IMR-90 (cell line): ENCODE data around the gene ASXL2. TPM values are rescaled to one million over a fixed set of nuclear protein-coding genes. Genes with fewer than 3 reads are reported as not detected.

ENCODE experiments used
- ATAC-seq: fragments of 200-7000 bp; cut with Tn5 transposase; 2 replicates; pipeline ENCODE4 v1.9.1; 2020; ENCODE audit warnings: low read depth, mild to moderate bottlenecking, moderate library complexity
- BruUV-seq: library from RNA; stranded (reverse); fragments of 400-500 nt; replicated peaks from 2 replicates; lab custom pipeline; 2021; lab: Mats Ljungman, UMichigan
- CTCF ChIA-PET: fragments of 300-600 bp; formaldehyde crosslinking; extraction: SDS; loops from one replicate; lab custom pipeline; 2021; ENCODE audit warnings: antibody characterized with exemption; lab: Yijun Ruan, JAX
- POLR2A ChIA-PET: fragments of 300-600 bp; sonication (Branson Sonifier 250); formaldehyde crosslinking; loops from one replicate; lab custom pipeline; 2022; ENCODE audit warnings: antibody characterized with exemption; ENCODE audit not compliant: unreplicated experiment; lab: Charles Lee
- DNase-seq: peaks from one replicate; pipeline ENCODE4 v3.0.0; 2013
- H2AFZ ChIP-seq: replicated peaks from 2 replicates; pipeline ENCODE3; 2013; ENCODE audit warnings: low read length, mild to moderate bottlenecking; ENCODE audit not compliant: poor library complexity
- H2AK5ac ChIP-seq: 2 replicates; pipeline ENCODE4 v1.6.1; 2013; ENCODE audit warnings: low read depth, low read length, inconsistent platforms
- H2AK9ac ChIP-seq: replicated peaks from 2 replicates; pipeline ENCODE3; 2013; ENCODE audit warnings: mild to moderate bottlenecking, low read depth, low read length, moderate library complexity; ENCODE audit not compliant: poor library complexity
- H2BK120ac ChIP-seq: 2 replicates; pipeline ENCODE4 v1.6.1; 2013; ENCODE audit warnings: low read depth, low read length, inconsistent platforms
- H2BK15ac ChIP-seq: 3 replicates; pipeline ENCODE4 v1.6.1; 2013; ENCODE audit warnings: low read depth, low read length, inconsistent platforms
- H2BK20ac ChIP-seq: 2 replicates; pipeline ENCODE4 v1.6.1; 2013; ENCODE audit warnings: low read depth, mild to moderate bottlenecking, inconsistent platforms, low read length, moderate library complexity
- H2BK5ac ChIP-seq: 2 replicates; pipeline ENCODE4 v1.6.1; 2013; ENCODE audit warnings: mild to moderate bottlenecking, low read depth, low read length, inconsistent platforms; ENCODE audit not compliant: poor library complexity, severe bottlenecking
- H3K14ac ChIP-seq: replicated peaks from 2 replicates; pipeline ENCODE4 v1.6.1; 2013; ENCODE audit warnings: low read depth, low read length, inconsistent platforms
- H3K18ac ChIP-seq: 2 replicates; pipeline ENCODE4 v1.6.1; 2013; ENCODE audit warnings: low read depth, low read length, control low read depth
- H3K23ac ChIP-seq: 2 replicates; pipeline ENCODE4 v1.6.1; 2013; ENCODE audit warnings: low read depth, low read length, inconsistent platforms
- H3K27ac ChIP-seq: 2 replicates; pipeline ENCODE4 v1.5.1; 2013; ENCODE audit warnings: mild to moderate bottlenecking, control low read depth, low read length; ENCODE audit not compliant: insufficient read depth
- H3K27me3 ChIP-seq: 2 replicates; pipeline ENCODE4 v1.6.1; 2013; ENCODE audit warnings: low read length; ENCODE audit not compliant: control insufficient read depth, insufficient read depth
- H3K36me3 ChIP-seq: 2 replicates; pipeline ENCODE4 v1.6.1; 2013; ENCODE audit warnings: low read length, mixed read lengths; ENCODE audit not compliant: control insufficient read depth, insufficient read depth
- H3K4ac ChIP-seq: 2 replicates; pipeline ENCODE4 v1.6.1; 2013; ENCODE audit warnings: low read depth, low read length, inconsistent platforms
- H3K4me1 ChIP-seq: 2 replicates; pipeline ENCODE4 v1.6.1; 2013; ENCODE audit warnings: low read length, mixed read lengths; ENCODE audit not compliant: control insufficient read depth, insufficient read depth
- H3K4me2 ChIP-seq: 2 replicates; pipeline ENCODE4 v1.6.1; 2013; ENCODE audit warnings: low read depth, mild to moderate bottlenecking, control low read depth, low read length, moderate library complexity
- H3K4me3 ChIP-seq: 2 replicates; pipeline ENCODE4 v1.5.1; 2013; ENCODE audit warnings: low read depth, mild to moderate bottlenecking, control low read depth, low read length, moderate library complexity; ENCODE audit not compliant: insufficient read depth
- H3K56ac ChIP-seq: 2 replicates; pipeline ENCODE4 v1.6.1; 2013; ENCODE audit warnings: low read length, inconsistent platforms; ENCODE audit not compliant: insufficient read depth; ENCODE audit errors: extremely low read depth
- H3K79me1 ChIP-seq, 2 experiments: 2 replicates each; pipeline ENCODE4 v1.6.1; 2013; ENCODE audit warnings: low read length in 2 of 2, inconsistent platforms in 1 of 2, low read depth in 1 of 2
- H3K9ac ChIP-seq: 2 replicates; pipeline ENCODE4 v1.6.1; 2013; ENCODE audit warnings: low read depth, low read length, control low read depth
- H3K9me1 ChIP-seq: 2 replicates; pipeline ENCODE4 v1.6.1; 2013; ENCODE audit warnings: low read length, inconsistent platforms; ENCODE audit not compliant: insufficient read depth
- H3K9me3 ChIP-seq: 2 replicates; pipeline ENCODE4 v1.6.1; 2013; ENCODE audit warnings: low read length; ENCODE audit not compliant: control insufficient read depth, insufficient read depth
- H4K20me1 ChIP-seq: 2 replicates; pipeline ENCODE4 v1.6.1; 2013; ENCODE audit warnings: low read length, inconsistent platforms; ENCODE audit not compliant: insufficient read depth
- H4K5ac ChIP-seq: 2 replicates; pipeline ENCODE4 v1.6.1; 2013; ENCODE audit warnings: mild to moderate bottlenecking, low read depth, low read length, control low read depth
- H4K8ac ChIP-seq, 2 experiments: 2 replicates each; pipeline ENCODE4 v1.6.1; 2013; ENCODE audit warnings: low read depth in 2 of 2, low read length in 2 of 2, control low read depth in 1 of 2, inconsistent platforms in 1 of 2
- H4K91ac ChIP-seq: 2 replicates; pipeline ENCODE4 v1.6.1; 2013; ENCODE audit warnings: low read depth, low read length, inconsistent platforms; ENCODE audit not compliant: insufficient read depth
- ELK1 ChIP-seq: fragments of 150-350 bp; IDR thresholded peaks from 2 replicates; pipeline ENCODE4 v1.6.1; 2016; ENCODE audit warnings: low read depth, mild to moderate bottlenecking, low read length, moderate library complexity, borderline replicate concordance
- RAD21 ChIP-seq: IDR thresholded peaks from 2 replicates; pipeline ENCODE4 v1.6.1; 2012; ENCODE audit warnings: low read length, improper control_type of control experiment
- SMC3 ChIP-seq: fragments of 150-350 bp; IDR thresholded peaks from 2 replicates; pipeline ENCODE4 v1.6.1; 2016; ENCODE audit warnings: low read depth, mild to moderate bottlenecking, antibody characterized with exemption, low read length, moderate library complexity
- WGBS, 2 experiments: methylation state at CpG; one replicate each; pipeline versions ENCODE4 v1.1.5 to v1.1.7; 2013; ENCODE audit warnings: missing lambda C conversion rate in 2 of 2; ENCODE audit not compliant: insufficient read length in 1 of 2; ENCODE audit errors: extremely low coverage in 2 of 2; 5-methylcytosine and 5-hydroxymethylcytosine counted together
- dilution Hi-C: fragments of 300-500 bp; cut with HindIII; formaldehyde crosslinking; loops from one replicate; pipeline ENCODE4 v1.14.3; 2018; ENCODE audit warnings: low sequenced_read_pairs; ENCODE audit not compliant: unreplicated experiment
- in situ Hi-C: fragments of 300-500 bp; cut with MboI; formaldehyde crosslinking; loops from 3 replicates; pipeline ENCODE4 v1.14.3; 2019; ENCODE audit warnings: low sequenced_read_pairs, inconsistent platforms, mixed read lengths
- intact Hi-C: fragments of 100-400 bp; cut with micrococcal nuclease; formaldehyde crosslinking; loops from 2 replicates; pipeline ENCODE4 v1.10.0; 2022
- polyA plus RNA-seq, 3 experiments: library from polyadenylated mRNA; depleted of rRNA; stranded (reverse); fragments of >200 nt; gene quantifications; 2 replicates each; pipeline ENCODE4 v1.2.3, GENCODE V29; 2012; ENCODE audit warnings: low replicate concordance in 1 of 3
- total RNA-seq: library from RNA; depleted of rRNA; stranded (reverse); fragments of >200 nt; gene quantifications from 2 replicates; pipeline ENCODE4 v1.2.3, GENCODE V29; 2012

Gene ASXL2
- total and polyA plus RNA-seq, 2 of the 4 experiments (the other 2 are of a cell fraction): 5.3 to 8.1 TPM

GRCh38 chr2:25724756-25725155, 153.5 kb downstream of the ASXL2 start:
- H3K27ac ChIP-seq: no peak overlapping the region
- no peaks in the 10 kb centered on the region for H3K4me1 ChIP-seq
- no peak overlapping the region for H3K18ac ChIP-seq
- H2AFZ ChIP-seq: no peak overlapping the region
- H3K4ac ChIP-seq: no peak overlapping the region
- H4K8ac ChIP-seq: no peak overlapping the region
- TF ChIP-seq ELK1: no peak
- TF ChIP-seq SMC3: no peak
- no peak for TF ChIP-seq RAD21
- no peak overlapping the region for H2BK5ac ChIP-seq
- intact Hi-C loops (no loop called here), dilution Hi-C loops (no loop called here), in situ Hi-C loops (no loop called here)
- no peak overlapping the region for H4K5ac ChIP-seq
- H3K56ac ChIP-seq: no peak overlapping the region; the same call in 1 of the 2 replicates
- no peak overlapping the region for H2BK20ac ChIP-seq
- H4K91ac ChIP-seq: no peak overlapping the region
- H3K9ac ChIP-seq: no peak overlapping the region
- ATAC-seq: no peak
- H3K9me3 ChIP-seq: no peaks in the 10 kb centered on the region
- H2AK5ac ChIP-seq: no peak overlapping the region
- no peaks in the 10 kb centered on the region for H3K9me1 ChIP-seq
- ChIA-PET CTCF (no interaction called here), POLR2A (no interaction called here)
- H3K4me2 ChIP-seq: no peak overlapping the region
- no peak overlapping the region for H3K4me3 ChIP-seq
- peaks cover 24% of the 10 kb centered on the region for H3K27me3 ChIP-seq
- H4K20me1 ChIP-seq: no peaks in the 10 kb centered on the region
- no peak overlapping the region for H3K14ac ChIP-seq
- H2BK15ac ChIP-seq: no peak overlapping the region
- H2AK9ac ChIP-seq: no peak overlapping the region
- no CpG with 5 or more reads among the region's 6 CpGs for WGBS, 2 experiments
- H3K23ac ChIP-seq: no peak overlapping the region
- BruUV-seq: no TSS peak
- H3K79me1 ChIP-seq: no peaks in the 10 kb centered on the region
- DNase-seq: no peak
- no peaks in the 10 kb centered on the region for H3K36me3 ChIP-seq
- H2BK120ac ChIP-seq: no peak overlapping the region
